Measurements from ENCODE around the gene SRL. TPM values are rescaled to one million over a fixed set of nuclear protein-coding genes. Genes with fewer than 3 reads are reported as not detected.

Gene SRL
- total and polyA plus RNA-seq, 2 of the 8 experiments (the other 6 are each of a cell fraction or from before 2014, with no cell fraction given): 0.05 TPM; not detected in 1

GRCh38 chr16:4263504-4264436, 21.9 kb upstream of the SRL start:
- H2AFZ ChIP-seq (ENCODE audit: low read length): no peak overlapping the region
- ChIA-PET CTCF (ENCODE audit: partially characterized antibody) (interaction anchor here (0.6 to 8.6 kb wide), 17 partner anchors 8 to 692 kb away, joined by 3 to 132 read pairs (median 7); partner anchors contain the start of gene TFAP4), POLR2A (ENCODE audit: partially characterized antibody) (interaction anchor here (1.4 to 24.1 kb wide), 7 partner anchors 8 to 153 kb away, joined by 3 to 403 read pairs (median 9); partner anchors contain the start of gene TFAP4)
- no peaks in the 10 kb centered on the region for H3K27me3 ChIP-seq (replicated peaks in 1 of 4; ENCODE audit: control insufficient read depth in 3 of 4, extremely low read depth in 1 of 4, insufficient read depth in 3 of 4, low read length in 3 of 4)
- H3K4me2 ChIP-seq (ENCODE audit: insufficient read depth in 1 of 2, low read depth in 2 of 2, low read length in 2 of 2): peak overlapping the region; percentile 7 to 47
- peaks cover 16% of the 10 kb centered on the region; the same call in 1 of the 2 replicates for H3K79me1 ChIP-seq (ENCODE audit: low read depth, low read length)
- no peak overlapping the region for H3K23ac ChIP-seq (ENCODE audit: insufficient read length)
- H4K5ac ChIP-seq (ENCODE audit: insufficient read length, low read depth, low read length): no peak overlapping the region
- peaks cover 15 to 68% of the 10 kb centered on the region in 2 experiments; a peak in 3 of 4 replicates for H3K79me2 ChIP-seq (ENCODE audit: control insufficient read depth in 1 of 2, insufficient read depth in 2 of 2, low read length in 2 of 2)
- peak overlapping the region in 2 of 4 experiments; percentile 4 to 30; a peak in 1 of 8 replicates for H3K4me3 ChIP-seq (ENCODE audit: extremely low read depth in 1 of 4, insufficient read depth in 2 of 4, low read depth in 3 of 4, low read length in 4 of 4)
- FAIRE-seq (no peak), DNase-seq (ENCODE audit: low read depth in 1 of 2, low spot score in 2 of 2) (peak in 1 of 2 experiments; percentile 96)
- no peak overlapping the region for H2BK120ac ChIP-seq (replicated peaks; ENCODE audit: low read depth, low read length)
- no peak overlapping the region for H3K4ac ChIP-seq (replicated peaks; ENCODE audit: insufficient read length, low read depth, low read length)
- peaks cover 25 to 28% of the 10 kb centered on the region in 2 experiments for H4K20me1 ChIP-seq (replicated peaks in 1 of 2; ENCODE audit: control insufficient read depth in 1 of 2, insufficient read depth in 2 of 2, low read length in 2 of 2)
- WGBS, 2 experiments (ENCODE audit: extremely low coverage in 1 of 2, insufficient coverage in 1 of 2, insufficient read length in 1 of 2, insufficient replicate concordance in 2 of 2, low coverage in 1 of 2, low lambda C conversion rate in 2 of 2, missing lambda C conversion rate in 1 of 2): 70% methylated on average over 24 of the region's 39 CpGs; no CpG with 5 or more reads in 1 of the 2 experiments
- H4K91ac ChIP-seq (replicated peaks; ENCODE audit: insufficient read length, low read length): no peak overlapping the region
- peaks cover 0 to 11% (median 8%) of the 10 kb centered on the region in 4 experiments; a peak in 5 of 7 replicates for H3K4me1 ChIP-seq (replicated peaks in 1 of 4; ENCODE audit: control insufficient read depth in 3 of 4, insufficient read depth in 4 of 4, low read length in 3 of 4)
- H4K8ac ChIP-seq (ENCODE audit: extremely low read depth, insufficient read depth, low read length): no peak overlapping the region
- H3K9ac ChIP-seq (replicated peaks in 1 of 4; ENCODE audit: extremely low read depth in 1 of 4, low read depth in 3 of 4, low read length in 3 of 4): no peak overlapping the region; a peak in 2 of 7 replicates
- H2BK15ac ChIP-seq (ENCODE audit: low read length): peak overlapping the region; percentile 29; the same call in 1 of the 2 replicates
- 0 out of 2 replicates have a peak overlapping the region, but pooled peaks have one; percentile 6 for H2AK5ac ChIP-seq (ENCODE audit: low read depth, low read length)
- H3K18ac ChIP-seq (ENCODE audit: extremely low read depth, low read length): no peak overlapping the region; the same call in 1 of the 2 replicates
- H3K56ac ChIP-seq (replicated peaks; ENCODE audit: insufficient read length, low read depth, low read length): no peak overlapping the region
- no peaks in the 10 kb centered on the region for H3K9me3 ChIP-seq (ENCODE audit: insufficient read depth in 2 of 2, low read depth in 1 of 2, low read length in 1 of 2)
- no peak overlapping the region for H2BK20ac ChIP-seq (ENCODE audit: low read length)
- no peak overlapping the region for H3K27ac ChIP-seq (ENCODE audit: low read depth, low read length)
- peak overlapping the region; percentile 10; the same call in 1 of the 2 replicates for H2BK5ac ChIP-seq (ENCODE audit: low read depth, low read length)
- H3K23me2 ChIP-seq (ENCODE audit: low read depth, low read length): no peaks in the 10 kb centered on the region
- no peak overlapping the region for H3K14ac ChIP-seq (ENCODE audit: insufficient read length)
- peaks cover 7 to 23% (median 17%) of the 10 kb centered on the region in 4 experiments; a peak in 5 of 8 replicates for H3K36me3 ChIP-seq (ENCODE audit: control insufficient read depth in 2 of 4, insufficient read depth in 4 of 4, low read length in 3 of 4)
- H2BK12ac ChIP-seq (ENCODE audit: low read depth, low read length): no peak overlapping the region
- TF ChIP-seq SUZ12 (IDR thresholded peaks at IDR 0.05; ENCODE audit: low read length) (no peak), GTF2F1 (IDR thresholded peaks at IDR 0.05; ENCODE audit: borderline replicate concordance, low read depth, low read length) (no peak), HDAC2 (IDR thresholded peaks at IDR 0.05; ENCODE audit: borderline replicate concordance in 1 of 2, low read depth in 2 of 2, low read length in 2 of 2) (no peak), POLR2AphosphoS5 (IDR thresholded peaks at IDR 0.05; ENCODE audit: low read depth, low read length) (peak; percentile 29; the same call in 1 of the 2 replicates), RAD21 (IDR thresholded peaks at IDR 0.05 in 1 of 2, conservative IDR thresholded peaks at IDR 0.05 in 1 of 2; ENCODE audit: low read depth in 2 of 2, low read length in 2 of 2) (peak; percentile 34 to 44), CTCF (IDR thresholded peaks at IDR 0.05; ENCODE audit: control extremely low read depth in 1 of 3, insufficient read depth in 1 of 3, low read depth in 1 of 3, low read length in 3 of 3) (peak in 1 of 3 experiments; percentile 21; a peak in 1 of 4 replicates)

Data from H1 (cell line).